Right lobe of liver (tissue), 4 donors: ENCODE measurements around the gene DOCK1.

Experiments
- CTCF ChIP-seq, 4 donors: fragments of 200-600 bp in 3 of 4; fragments of 450-650 bp in 1 of 4; IDR thresholded peaks; one replicate each; pipeline versions ENCODE4 v1.5.1 to v1.8.0; 2016 to 2022; ENCODE audit warnings: antibody characterized with exemption in 4 of 4, mild to moderate bottlenecking in 2 of 4
- POLR2A ChIP-seq: fragments of 450-650 bp; IDR thresholded peaks from one replicate; pipeline ENCODE4 v1.6.1; 2017; ENCODE audit warnings: antibody characterized with exemption, mild to moderate bottlenecking
- donor health status: DM: no; HTN: no; CAD: no.
- donor health status: DM: no; HTN: no; CAD: no.
- donor health status: DM: no; HTN: yes; CAD: no.

GRCh38 chr10:126964190-126964589 is 59.0 kb downstream of the DOCK1 start:
- TF ChIP-seq CTCF (IDR thresholded peaks at IDR 0.05) (no peak), POLR2A (no peak)
